ENCODE measurements around the gene ATXN2.
"Not testable (repeated sequence)": the region's sequence is repeated elsewhere in the genome, so short reads cannot be mapped to it uniquely, and the experiment has no call there.

ATXN2 gene

GRCh38 chr12:111573476-111573875 lies 25.6 kb downstream of the ATXN2 start:
- no peak for DNase-seq

- no peak for DNase-seq
These were observed 28.8 kb downstream of the ATXN2 start for GRCh38 chr12:111570084-111570961.

- no peak for DNase-seq
These were observed 29.6 kb downstream of the ATXN2 start for GRCh38 chr12:111569363-111570083.

GRCh38 chr12:111560844-111561243 lies 38.3 kb downstream of the ATXN2 start:
- DNase-seq = not testable (repeated sequence)

GRCh38 chr12:111558107-111558376 lies 41.1 kb downstream of the ATXN2 start:
- no peak for DNase-seq

- no peak for DNase-seq
These were observed 41.6 kb downstream of the ATXN2 start for GRCh38 chr12:111557271-111558106.

- no peak for DNase-seq
These were observed 42.4 kb downstream of the ATXN2 start for GRCh38 chr12:111556676-111557075.

- not testable (repeated sequence) for DNase-seq
These were observed 43.8 kb downstream of the ATXN2 start for GRCh38 chr12:111555313-111555712.

GRCh38 chr12:111546758-111547383 lies 52.2 kb downstream of the ATXN2 start:
- DNase-seq = peak in 1 of 2 donors; percentile 7

GRCh38 chr12:111546171-111546570 lies 52.9 kb downstream of the ATXN2 start:
- DNase-seq = no peak

- DNase-seq = no peak
These were observed 55.1 kb downstream of the ATXN2 start for GRCh38 chr12:111544032-111544431.

- no peak for DNase-seq
These were observed 66.4 kb downstream of the ATXN2 start for GRCh38 chr12:111532751-111533150.

- peak; percentile 51 to 63 for DNase-seq
These were observed 69.4 kb downstream of the ATXN2 start for GRCh38 chr12:111529424-111530368.

- no peak for DNase-seq
These were observed 75.4 kb downstream of the ATXN2 start for GRCh38 chr12:111523587-111524167.

- DNase-seq = no peak
These were observed 77.3 kb downstream of the ATXN2 start for GRCh38 chr12:111521801-111522200.

- DNase-seq = no peak
These were observed 79.2 kb downstream of the ATXN2 start for GRCh38 chr12:111519937-111520336.

GRCh38 chr12:111519083-111519482 lies 80.0 kb downstream of the ATXN2 start:
- DNase-seq = no peak

GRCh38 chr12:111507719-111508118 lies 91.4 kb downstream of the ATXN2 start:
- not testable (repeated sequence) for DNase-seq

- DNase-seq = not testable (repeated sequence)
These were observed 91.9 kb downstream of the ATXN2 start for GRCh38 chr12:111507258-111507657.

- no peak for DNase-seq
These were observed 92.9 kb downstream of the ATXN2 start for GRCh38 chr12:111506260-111506659.

GRCh38 chr12:111505601-111506036 lies 93.5 kb downstream of the ATXN2 start:
- DNase-seq = no peak

Data from activated CD4-positive, alpha-beta T cell treated with anti-CD3 and anti-CD28 coated beads for 4 hours (primary cell).